SHP77 treated with DMSO at 0.1 percent for 48 hours (cell line): Measurements from ENCODE around the gene TEX101.
A peak's percentile ranks its signal among the peaks of the same experiment; 100 is the strongest.

Source experiments
- DNase-seq: peaks from one replicate; lab custom pipeline; 2025; lab: John Stamatoyannopoulos, UW

TEX101 gene

GRCh38 chr19:43447655-43448054, 33.0 kb downstream of the TEX101 start:
- no peak for DNase-seq

- no peak for DNase-seq
These were observed 35.9 kb downstream of the TEX101 start for GRCh38 chr19:43450545-43450997.

GRCh38 chr19:43452582-43452981, 37.9 kb downstream of the TEX101 start:
- no peak for DNase-seq

- DNase-seq = no peak
These were observed 39.3 kb downstream of the TEX101 start for GRCh38 chr19:43454031-43454430.

- DNase-seq = no peak
These were observed 40.8 kb downstream of the TEX101 start for GRCh38 chr19:43455321-43456113.

- DNase-seq = no peak
These were observed 43.1 kb downstream of the TEX101 start for GRCh38 chr19:43457809-43458208.

- DNase-seq = no peak
These were observed 45.8 kb downstream of the TEX101 start for GRCh38 chr19:43460362-43461016.

GRCh38 chr19:43461303-43461702, 46.6 kb downstream of the TEX101 start:
- DNase-seq = no peak

- DNase-seq = no peak
These were observed 47.7 kb downstream of the TEX101 start for GRCh38 chr19:43462383-43462782.

GRCh38 chr19:43462785-43463380, 48.2 kb downstream of the TEX101 start:
- DNase-seq = no peak

- peak; percentile 88 for DNase-seq
These were observed 48.9 kb downstream of the TEX101 start for GRCh38 chr19:43463381-43464133.

- DNase-seq = no peak
These were observed 49.6 kb downstream of the TEX101 start for GRCh38 chr19:43464134-43464775.

GRCh38 chr19:43465468-43466120, 50.9 kb downstream of the TEX101 start, which contains the start of gene LYPD3:
LYPD3 (minus strand) TSS chr19:43465608; CDS start chr19:43465571, 37 bp downstream.
- DNase-seq = no peak

- no peak for DNase-seq
These were observed 52.1 kb downstream of the TEX101 start for GRCh38 chr19:43466793-43467192.

- no peak for DNase-seq
These were observed 52.6 kb downstream of the TEX101 start for GRCh38 chr19:43467276-43467675.

GRCh38 chr19:43467730-43468129, 53.0 kb downstream of the TEX101 start:
- DNase-seq = no peak
